HepG2 (cell line): ENCODE results near the gene MARK2. TPM values are rescaled to one million over a fixed set of nuclear protein-coding genes. Genes with fewer than 3 reads are reported as not detected.
A peak's percentile ranks its signal among the peaks of the same experiment; 100 is the strongest.

Experiments used
- AKAP8 ChIP-seq: sonication (generic); formaldehyde crosslinking; IDR thresholded peaks from 2 replicates; pipeline ENCODE4 v1.5.1; 2020; ENCODE audit warnings: mild to moderate bottlenecking, missing genetic modification reagents
- ATF6 ChIP-seq: sonication (generic); formaldehyde crosslinking; conservative IDR thresholded peaks from 2 replicates; pipeline ENCODE4 v1.4.0; 2020; ENCODE audit warnings: missing genetic modification reagents
- HMG20A ChIP-seq: IDR thresholded peaks from 2 replicates; pipeline ENCODE4 v1.6.1; 2016; ENCODE audit warnings: borderline replicate concordance
- HNF4A ChIP-seq: sonication (generic); formaldehyde crosslinking; IDR thresholded peaks from 2 replicates; pipeline ENCODE4 v1.4.0; 2020; ENCODE audit warnings: missing genetic modification reagents
- MEF2D ChIP-seq: sonication (generic); formaldehyde crosslinking; IDR thresholded peaks from 2 replicates; pipeline ENCODE4 v1.5.1; 2020; ENCODE audit warnings: mild to moderate bottlenecking, missing genetic modification reagents
- NFYC ChIP-seq: IDR thresholded peaks from 2 replicates; pipeline ENCODE4 v1.6.1; 2016; ENCODE audit warnings: missing genetic modification reagents, missing compliant biosample characterization
- PBX2 ChIP-seq: IDR thresholded peaks from 2 replicates; pipeline ENCODE4 v1.6.1; 2016; ENCODE audit warnings: control low read depth
- RARG ChIP-seq: sonication (generic); formaldehyde crosslinking; IDR thresholded peaks from 2 replicates; pipeline ENCODE4 v1.4.0; 2020; ENCODE audit warnings: low read depth, mild to moderate bottlenecking, missing genetic modification reagents
- RXRA ChIP-seq: sonication (generic); formaldehyde crosslinking; IDR thresholded peaks from 2 replicates; pipeline ENCODE4 v1.5.1; 2020; ENCODE audit warnings: missing genetic modification reagents
- SNAI1 ChIP-seq: sonication (generic); formaldehyde crosslinking; IDR thresholded peaks from 2 replicates; pipeline ENCODE4 v1.5.0; 2020; ENCODE audit warnings: mild to moderate bottlenecking, missing genetic modification reagents, borderline replicate concordance
- U2AF2 ChIP-seq: fragments of 200-400 bp; formaldehyde crosslinking; IDR thresholded peaks from 2 replicates; pipeline ENCODE4 v1.6.1; 2017; ENCODE audit warnings: low read depth, mild to moderate bottlenecking, low read length
- ZFP36L2 ChIP-seq: sonication (generic); formaldehyde crosslinking; IDR thresholded peaks from 2 replicates; pipeline ENCODE4 v1.4.0; 2020; ENCODE audit warnings: missing genetic modification reagents
- ZNF275 ChIP-seq: sonication (generic); formaldehyde crosslinking; IDR thresholded peaks from 2 replicates; pipeline ENCODE4 v1.8.0; 2022; ENCODE audit warnings: missing genetic modification reagents, mild to moderate bottlenecking, inconsistent platforms, borderline replicate concordance
- ZNF670 ChIP-seq: sonication (generic); formaldehyde crosslinking; IDR thresholded peaks from 2 replicates; pipeline ENCODE4 v1.8.0; 2022; ENCODE audit warnings: mild to moderate bottlenecking, missing genetic modification reagents, borderline replicate concordance
- ZNF710 ChIP-seq: sonication (generic); formaldehyde crosslinking; IDR thresholded peaks from 2 replicates; pipeline ENCODE4 v1.5.0; 2020; ENCODE audit warnings: mild to moderate bottlenecking, missing genetic modification reagents, borderline replicate concordance
- ZNF792 ChIP-seq: IDR thresholded peaks from 2 replicates; pipeline ENCODE4 v1.6.1; 2016
- polyA plus RNA-seq, 8 experiments: library from polyadenylated mRNA; depleted of rRNA in 3 of 8; stranded (reverse) in 7 of 8; unstranded in 1 of 8; fragments of >200 nt; fragmentation: Illumina TruSeq in 4 of 8; extraction: Trizol in 4 of 8; gene quantifications; 2 replicates each; pipeline versions ENCODE4 v1.2.1 to v1.2.3, GENCODE V29; 2011 to 2016; ENCODE audit warnings: low read depth in 4 of 8, missing spikeins in 1 of 8, mixed read lengths in 1 of 8; ENCODE audit not compliant: insufficient read depth in 1 of 8
- total RNA-seq, 5 experiments: library from RNA; depleted of rRNA; stranded (reverse); fragments of >200 nt; fragmentation: Illumina TruSeq; extraction: Trizol; gene quantifications; 2 replicates each; pipeline ENCODE4 v1.2.3, GENCODE V29; 2016; ENCODE audit warnings: low read depth in 1 of 5

The MARK2 gene
- total and polyA plus RNA-seq, 2 of the 13 experiments (the other 11 are each of a cell fraction or from before 2014, with no cell fraction given): 13.5 to 13.9 TPM

GRCh38 chr11:63920126-63920938 is 81.4 kb downstream of the MARK2 start (continued):
- TF ChIP-seq NFYC (peak; percentile 71), ZNF710 (peak; percentile 50), ZNF792 (CRISPR knock-in tag) (no peak), AKAP8 (CRISPR knock-in tag) (no peak), SNAI1 (CRISPR knock-in tag) (no peak; the same call in 1 of the 2 replicates), RXRA (0 out of 2 replicates have a peak, but pooled peaks have one; percentile 1), PBX2 (no peak), ZNF275 (0 out of 2 replicates have a peak, but pooled peaks have one; percentile 44), MEF2D (CRISPR knock-in tag) (no peak), HMG20A (CRISPR knock-in tag) (no peak), ZNF670 (CRISPR knock-in tag) (no peak), ATF6 (CRISPR knock-in tag) (no peak), HNF4A (peak; percentile 85), U2AF2 (no peak), RARG (CRISPR knock-in tag) (no peak), ZFP36L2 (CRISPR knock-in tag) (no peak)
- TF ChIP-seq, all 625 proteins: peak for 104
